Tibial nerve (tissue), 3 donors: ENCODE results near the gene COIL.

Experiments
- POLR2A ChIP-seq, 2 donors: fragments of 450-650 bp; IDR thresholded peaks; one replicate each; pipeline ENCODE4 v1.6.1; 2017; ENCODE audit warnings: antibody characterized with exemption in 2 of 2, mild to moderate bottlenecking in 2 of 2, moderate library complexity in 2 of 2
- TF ChIP-seq, protein P1 (sequence below), 5 experiments: fragments of 200-600 bp in 3 of 5; fragments of 450-650 bp in 2 of 5; sonication (generic) in 3 of 5; IDR thresholded peaks; one replicate each; pipeline ENCODE4 v1.5.1; 2016 to 2019; ENCODE audit warnings: antibody characterized with exemption in 5 of 5, mild to moderate bottlenecking in 3 of 5, moderate library complexity in 2 of 5

DNA sequence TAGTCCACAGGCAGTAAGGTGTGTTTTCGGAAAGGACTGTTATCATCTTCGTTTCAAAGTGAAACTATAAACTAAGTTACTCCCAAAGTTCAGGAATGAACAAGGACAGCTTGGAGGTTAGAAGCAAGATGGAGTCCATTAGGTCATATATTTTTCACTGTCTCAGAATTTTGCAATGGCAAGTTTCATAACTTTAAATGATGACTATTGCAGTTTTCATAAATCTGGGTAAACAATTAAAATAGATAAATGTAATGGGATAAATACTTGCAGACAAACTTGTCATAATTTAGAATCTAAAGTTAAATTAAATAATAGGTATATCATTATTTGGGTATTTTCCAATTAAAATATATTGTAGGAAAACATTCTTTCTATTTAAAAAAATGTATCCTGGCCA, 32.3 kb downstream of the COIL start:
- TF ChIP-seq, protein P1, sequence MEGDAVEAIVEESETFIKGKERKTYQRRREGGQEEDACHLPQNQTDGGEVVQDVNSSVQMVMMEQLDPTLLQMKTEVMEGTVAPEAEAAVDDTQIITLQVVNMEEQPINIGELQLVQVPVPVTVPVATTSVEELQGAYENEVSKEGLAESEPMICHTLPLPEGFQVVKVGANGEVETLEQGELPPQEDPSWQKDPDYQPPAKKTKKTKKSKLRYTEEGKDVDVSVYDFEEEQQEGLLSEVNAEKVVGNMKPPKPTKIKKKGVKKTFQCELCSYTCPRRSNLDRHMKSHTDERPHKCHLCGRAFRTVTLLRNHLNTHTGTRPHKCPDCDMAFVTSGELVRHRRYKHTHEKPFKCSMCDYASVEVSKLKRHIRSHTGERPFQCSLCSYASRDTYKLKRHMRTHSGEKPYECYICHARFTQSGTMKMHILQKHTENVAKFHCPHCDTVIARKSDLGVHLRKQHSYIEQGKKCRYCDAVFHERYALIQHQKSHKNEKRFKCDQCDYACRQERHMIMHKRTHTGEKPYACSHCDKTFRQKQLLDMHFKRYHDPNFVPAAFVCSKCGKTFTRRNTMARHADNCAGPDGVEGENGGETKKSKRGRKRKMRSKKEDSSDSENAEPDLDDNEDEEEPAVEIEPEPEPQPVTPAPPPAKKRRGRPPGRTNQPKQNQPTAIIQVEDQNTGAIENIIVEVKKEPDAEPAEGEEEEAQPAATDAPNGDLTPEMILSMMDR (IDR thresholded peaks at IDR 0.05) = no peak
- no peak for TF ChIP-seq POLR2A (IDR thresholded peaks at IDR 0.05)
